Epithelial cell of esophagus (primary cell): ENCODE data around the gene FAM237B.

Experiments used
- DNase-seq: peaks from one replicate; pipeline ENCODE4 v3.0.0; 2010; ENCODE audit warnings: low read depth
- H3K4me3 ChIP-seq: 2 replicates; pipeline ENCODE4 v1.5.1; 2011; ENCODE audit warnings: mild to moderate bottlenecking, low read length, control low read depth
- TF ChIP-seq, protein P1 (sequence below): IDR thresholded peaks from 2 replicates; pipeline ENCODE4 v1.5.1; 2011; ENCODE audit warnings: low read depth, mild to moderate bottlenecking, low read length, control low read depth, inconsistent platforms; ENCODE audit not compliant: insufficient read depth; ENCODE audit errors: missing control alignments

FAM237B gene

DNA sequence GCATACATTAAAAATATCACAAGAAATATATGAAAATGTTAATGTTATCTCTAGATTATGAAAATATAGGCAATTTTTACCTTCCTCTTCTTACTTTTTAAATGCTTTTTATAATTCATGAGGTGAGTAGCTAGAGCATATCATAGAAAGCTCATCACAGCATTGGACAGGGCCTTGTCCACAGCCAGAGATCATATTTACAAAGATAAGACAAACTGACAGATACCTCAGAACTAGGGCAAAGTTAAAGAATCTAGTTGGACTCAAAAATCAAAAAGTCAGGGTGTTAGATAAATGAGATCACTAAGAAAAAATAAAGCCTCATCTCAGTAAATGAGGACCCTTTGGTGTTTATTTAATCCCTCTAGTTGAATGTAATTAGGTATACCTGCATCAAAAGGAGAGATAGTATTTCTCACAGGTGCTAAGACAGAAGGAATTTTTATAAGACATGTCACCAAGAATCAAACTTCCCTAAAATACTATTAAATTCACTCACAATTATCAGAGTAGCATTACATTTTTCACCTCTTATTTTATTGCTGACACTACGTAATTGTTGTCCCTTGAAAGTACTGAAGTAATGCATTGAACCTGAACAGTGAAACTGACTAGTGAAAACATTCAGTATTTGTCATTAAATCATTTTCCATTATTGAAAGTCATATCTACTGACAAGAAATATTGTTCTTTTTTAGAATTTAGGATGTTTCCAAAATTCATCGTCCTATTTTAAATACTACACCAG lies 50.5 kb downstream of the FAM237B start:
- TF ChIP-seq, protein P1, sequence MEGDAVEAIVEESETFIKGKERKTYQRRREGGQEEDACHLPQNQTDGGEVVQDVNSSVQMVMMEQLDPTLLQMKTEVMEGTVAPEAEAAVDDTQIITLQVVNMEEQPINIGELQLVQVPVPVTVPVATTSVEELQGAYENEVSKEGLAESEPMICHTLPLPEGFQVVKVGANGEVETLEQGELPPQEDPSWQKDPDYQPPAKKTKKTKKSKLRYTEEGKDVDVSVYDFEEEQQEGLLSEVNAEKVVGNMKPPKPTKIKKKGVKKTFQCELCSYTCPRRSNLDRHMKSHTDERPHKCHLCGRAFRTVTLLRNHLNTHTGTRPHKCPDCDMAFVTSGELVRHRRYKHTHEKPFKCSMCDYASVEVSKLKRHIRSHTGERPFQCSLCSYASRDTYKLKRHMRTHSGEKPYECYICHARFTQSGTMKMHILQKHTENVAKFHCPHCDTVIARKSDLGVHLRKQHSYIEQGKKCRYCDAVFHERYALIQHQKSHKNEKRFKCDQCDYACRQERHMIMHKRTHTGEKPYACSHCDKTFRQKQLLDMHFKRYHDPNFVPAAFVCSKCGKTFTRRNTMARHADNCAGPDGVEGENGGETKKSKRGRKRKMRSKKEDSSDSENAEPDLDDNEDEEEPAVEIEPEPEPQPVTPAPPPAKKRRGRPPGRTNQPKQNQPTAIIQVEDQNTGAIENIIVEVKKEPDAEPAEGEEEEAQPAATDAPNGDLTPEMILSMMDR = no peak

DNA sequence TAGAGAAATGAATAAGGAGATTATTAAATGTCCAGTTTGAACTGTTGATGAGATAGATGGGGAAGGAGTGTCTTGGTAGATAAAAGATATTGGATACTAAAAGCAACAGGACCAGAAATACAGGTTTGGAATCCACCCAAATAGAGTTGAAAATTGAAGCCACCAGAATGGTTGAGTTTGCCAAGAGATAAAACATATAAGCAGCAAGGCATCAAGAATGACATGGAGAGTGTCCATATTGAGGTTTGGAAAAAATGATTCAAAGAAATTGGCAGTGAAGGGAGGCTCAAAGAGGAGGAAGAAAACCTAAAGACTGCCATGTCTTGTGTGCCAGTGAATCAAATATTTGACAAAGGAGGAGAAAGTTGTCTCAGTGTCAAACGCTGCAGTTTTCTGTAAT lies 51.9 kb downstream of the FAM237B start:
- TF ChIP-seq, protein P1 = no peak
- DNase-seq = peak; percentile 19
- H3K4me3 ChIP-seq = no peak overlapping the region

More for the DNA sequence above, 50.5 kb downstream of the FAM237B start:
- DNase-seq = no peak
- H3K4me3 ChIP-seq = no peak overlapping the region

DNA sequence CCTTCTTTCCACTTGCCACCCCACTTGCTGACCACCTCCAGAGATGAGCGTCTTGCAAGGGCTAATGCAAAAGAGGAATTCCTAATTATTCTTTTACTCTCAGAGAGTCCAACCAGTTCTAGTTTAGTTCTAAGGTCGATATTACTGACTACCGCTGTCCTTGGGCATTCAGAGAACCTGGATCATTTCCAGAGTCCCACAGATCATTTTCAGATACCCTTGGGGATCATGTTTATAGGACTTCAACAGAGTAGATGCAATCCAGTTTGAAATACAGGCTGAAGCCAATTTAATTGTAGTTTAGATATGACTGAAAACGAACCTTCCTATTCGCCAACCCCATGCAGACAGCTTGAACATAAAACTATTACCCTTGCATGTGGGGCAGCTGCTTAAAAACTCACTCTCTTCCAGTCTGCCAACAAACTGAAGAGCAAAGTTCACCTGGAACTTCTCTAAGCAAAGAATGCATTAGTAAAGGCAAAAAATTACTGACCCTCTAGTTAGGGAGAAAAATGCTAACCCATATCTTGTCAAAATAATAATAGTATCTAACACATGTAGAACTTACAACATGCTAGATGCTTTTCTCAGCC lies 53.7 kb downstream of the FAM237B start:
- TF ChIP-seq, protein P1 = no peak
- DNase-seq = no peak

DNA sequence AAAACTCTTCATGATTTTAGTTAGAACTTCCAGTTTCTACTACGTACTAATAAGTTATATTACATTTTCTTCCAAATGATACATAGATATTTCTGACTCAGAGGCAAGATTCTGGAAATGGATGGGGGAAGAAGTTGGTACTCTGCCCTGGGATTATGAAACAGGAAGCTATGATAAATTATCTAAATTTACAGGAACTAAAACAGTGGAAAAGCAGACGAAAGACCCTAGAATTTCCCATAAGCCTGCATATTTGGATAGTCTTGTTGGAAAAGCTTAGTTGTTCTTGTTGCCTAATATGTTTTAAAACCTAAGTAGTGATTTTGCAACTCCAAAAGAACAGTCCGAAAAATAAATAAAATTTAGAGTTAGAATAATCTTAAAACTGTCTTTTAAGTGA lies 54.3 kb downstream of the FAM237B start:
- no peak overlapping the region for H3K4me3 ChIP-seq
- DNase-seq = no peak

More for the DNA sequence above, 53.7 kb downstream of the FAM237B start:
- H3K4me3 ChIP-seq = no peak overlapping the region

More for the DNA sequence above, 54.3 kb downstream of the FAM237B start:
- TF ChIP-seq, protein P1 = no peak
